HG03442 (cell line): ENCODE measurements around the gene GABRG3.

Source experiments
- ATAC-seq: cut with Tn5 transposase; IDR thresholded peaks from one replicate; pipeline ENCODE4 v1.9.1; 2021; ENCODE audit warnings: mild to moderate bottlenecking, moderate library complexity; ENCODE audit not compliant: unreplicated experiment

GABRG3 gene

DNA sequence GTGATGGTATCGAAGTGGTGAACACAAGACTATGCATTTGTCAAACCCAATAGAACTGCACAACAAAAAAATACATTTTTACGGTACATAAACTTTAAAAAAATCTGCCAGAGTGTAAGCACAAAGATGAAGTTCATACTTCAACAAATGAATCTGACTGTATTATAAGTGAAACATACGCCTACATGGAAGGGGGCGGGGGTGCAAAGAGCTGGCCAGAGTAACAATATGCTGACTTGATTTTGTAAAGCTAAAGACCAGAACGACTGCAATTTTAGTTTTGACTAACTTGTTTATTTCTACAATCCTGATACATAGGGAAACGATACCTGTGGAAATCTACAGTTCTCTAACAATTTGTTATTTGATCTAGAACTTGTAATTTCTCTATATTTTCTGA, 426.0 kb downstream of the GABRG3 start:
- ATAC-seq, result no peak

DNA sequence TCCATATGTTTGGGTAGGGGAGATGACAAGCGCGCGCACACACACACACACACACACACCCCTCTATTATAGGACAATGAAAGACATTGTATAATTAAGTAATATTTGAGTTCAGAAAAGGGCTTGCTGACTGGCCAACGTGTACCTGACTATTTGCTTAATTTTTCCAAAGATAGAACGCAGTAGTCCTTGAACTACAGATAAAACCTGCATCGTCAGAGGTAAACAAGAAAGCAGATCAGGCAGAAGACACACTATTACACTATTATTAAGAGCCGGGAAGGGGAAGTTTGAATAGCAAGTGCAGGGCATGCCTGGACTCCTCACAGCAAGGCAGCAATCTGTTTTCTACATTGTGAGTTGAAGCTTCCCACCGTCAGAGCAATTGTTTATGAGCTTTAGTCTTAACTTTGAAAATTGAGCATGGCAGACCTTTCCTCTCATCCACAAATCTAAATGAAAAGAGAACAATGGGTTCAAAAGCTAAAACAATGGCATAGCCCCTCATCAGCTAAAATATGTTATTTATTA, 427.7 kb downstream of the GABRG3 start:
- no peak for ATAC-seq

DNA sequence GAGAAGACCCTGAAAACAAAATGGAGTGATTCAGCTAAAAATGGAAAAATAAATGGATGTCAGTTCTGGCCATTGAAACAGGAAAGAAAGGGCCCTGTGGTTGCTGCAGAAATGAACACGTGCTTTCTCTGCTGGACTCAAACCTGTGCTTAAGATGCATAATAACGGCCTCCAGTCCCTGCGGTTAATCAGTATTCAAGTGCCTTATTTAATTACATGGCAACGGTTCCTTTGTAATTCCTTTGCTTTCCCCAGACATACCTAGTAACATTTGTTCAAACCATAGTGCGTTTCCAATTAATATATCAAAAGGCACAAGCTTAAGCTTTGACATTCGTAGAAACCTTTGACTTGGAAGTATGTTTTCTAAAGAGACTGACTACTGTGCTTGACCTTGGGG, 428.3 kb downstream of the GABRG3 start:
- no peak for ATAC-seq

DNA sequence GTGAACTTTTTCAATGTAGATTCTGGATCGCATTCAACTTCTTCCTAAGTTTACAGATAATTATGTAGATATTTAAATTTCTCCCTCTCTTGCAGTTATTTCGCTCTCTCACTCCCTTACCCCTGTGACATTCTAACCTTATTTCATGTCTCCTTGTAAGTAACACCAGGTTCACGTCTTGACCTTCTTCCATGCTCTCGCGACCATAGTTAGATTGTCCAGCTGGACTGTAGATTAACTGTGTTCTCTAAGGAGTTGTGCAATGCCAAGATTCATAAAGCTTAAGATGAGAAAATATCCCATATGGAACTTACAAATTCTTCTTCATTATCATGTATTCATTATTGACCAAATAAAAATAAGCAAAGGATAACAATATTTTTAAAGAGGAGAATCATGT, 430.5 kb downstream of the GABRG3 start:
- no peak for ATAC-seq

DNA sequence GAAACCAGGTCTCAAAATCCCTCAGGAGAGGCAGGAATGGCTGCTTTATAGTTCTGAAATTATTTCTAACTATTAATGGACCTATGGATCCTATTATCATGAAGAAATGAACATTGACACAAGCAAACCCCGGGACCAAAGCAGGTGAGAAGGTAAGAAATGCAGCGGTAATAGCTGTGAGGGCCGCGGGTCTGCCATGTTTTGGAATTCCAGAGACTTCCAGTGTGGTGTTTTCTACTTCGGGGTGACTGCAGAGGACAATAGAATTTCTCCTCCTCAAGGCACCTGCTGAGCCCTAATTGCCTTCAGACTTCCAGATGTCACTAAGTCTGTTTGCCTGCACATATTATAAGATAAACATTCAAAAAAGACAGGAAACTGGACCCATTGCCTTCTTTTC, 437.4 kb downstream of the GABRG3 start:
- no peak for ATAC-seq

DNA sequence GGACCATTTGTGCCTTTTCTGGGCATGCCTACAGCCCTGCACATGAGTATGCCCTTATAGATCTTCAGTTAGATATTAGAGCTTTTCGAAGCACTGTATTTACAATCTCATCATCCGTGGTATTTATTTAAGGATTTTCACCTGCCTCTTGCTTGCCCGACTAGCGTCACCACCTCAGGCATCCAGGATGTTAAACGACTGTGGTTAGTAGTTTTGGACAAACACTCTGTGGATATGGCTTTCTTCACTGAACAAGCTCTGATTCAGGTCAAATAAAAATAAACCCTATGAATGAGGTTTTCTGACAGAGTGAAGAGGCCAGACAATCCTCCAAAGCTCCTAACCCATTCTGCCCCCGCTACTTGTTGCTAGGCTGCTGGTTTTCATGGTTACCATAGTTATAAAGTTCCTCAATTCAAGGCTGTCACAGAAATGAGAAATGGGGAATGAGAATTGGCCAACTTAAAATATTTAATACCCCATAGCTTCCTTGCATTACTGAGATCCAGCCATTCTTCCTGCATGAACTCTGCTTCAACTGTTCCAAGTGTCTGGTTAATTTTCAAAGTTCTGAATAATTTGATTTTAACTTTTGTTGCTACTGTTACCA, 440.1 kb downstream of the GABRG3 start:
- no peak for ATAC-seq

DNA sequence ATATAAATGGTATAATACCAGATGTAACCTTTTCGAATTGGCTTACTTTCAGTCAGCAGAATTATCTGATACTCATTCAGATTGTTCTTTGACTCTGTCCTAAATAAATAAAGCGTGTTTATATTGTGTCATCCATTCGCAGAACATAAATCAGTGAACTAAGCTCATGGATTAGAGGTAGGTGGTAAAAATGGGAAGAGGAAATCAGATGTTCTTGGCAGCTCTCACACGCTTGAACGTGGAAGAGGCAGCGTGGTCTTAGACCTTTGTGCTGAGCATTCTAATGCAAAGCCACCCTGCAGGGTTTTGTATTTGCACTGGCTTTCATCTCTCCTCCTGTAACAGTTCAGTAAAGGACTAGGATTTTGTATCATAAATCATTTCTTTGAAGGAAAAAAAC, 441.4 kb downstream of the GABRG3 start:
- ATAC-seq, result no peak

DNA sequence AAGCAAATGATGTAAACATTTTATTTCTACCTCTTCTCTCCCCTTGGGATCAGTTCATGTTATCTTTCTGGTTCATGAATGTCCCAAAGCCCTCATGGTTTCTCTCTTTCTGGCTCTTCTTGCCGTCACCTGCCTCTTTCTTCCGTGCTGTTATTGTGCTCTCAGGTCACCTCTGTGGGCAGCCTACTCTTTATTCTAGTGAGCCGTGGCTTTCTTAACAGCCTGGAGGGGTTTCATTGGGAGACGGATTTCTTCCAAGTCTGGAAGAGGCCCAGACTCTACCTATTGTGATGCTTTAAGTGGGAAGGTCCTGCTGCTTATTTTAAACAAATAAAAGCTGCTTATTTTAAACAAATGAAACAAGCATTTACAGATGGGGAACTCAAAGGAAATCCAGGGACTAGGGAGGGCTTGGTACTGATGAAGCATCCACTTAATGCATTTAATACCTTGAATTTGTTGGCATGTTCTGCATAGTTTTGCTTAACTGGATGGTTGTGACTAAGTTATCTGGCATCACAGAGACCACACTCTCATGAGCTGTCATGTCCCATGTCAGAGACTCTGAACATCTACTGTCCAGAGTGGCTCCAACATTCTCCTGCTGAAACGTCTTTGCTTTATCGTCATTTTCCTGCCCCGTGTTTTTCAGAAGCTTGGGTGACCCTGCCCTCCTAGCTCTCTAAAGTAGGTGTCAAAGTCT, 443.3 kb downstream of the GABRG3 start:
- no peak for ATAC-seq

DNA sequence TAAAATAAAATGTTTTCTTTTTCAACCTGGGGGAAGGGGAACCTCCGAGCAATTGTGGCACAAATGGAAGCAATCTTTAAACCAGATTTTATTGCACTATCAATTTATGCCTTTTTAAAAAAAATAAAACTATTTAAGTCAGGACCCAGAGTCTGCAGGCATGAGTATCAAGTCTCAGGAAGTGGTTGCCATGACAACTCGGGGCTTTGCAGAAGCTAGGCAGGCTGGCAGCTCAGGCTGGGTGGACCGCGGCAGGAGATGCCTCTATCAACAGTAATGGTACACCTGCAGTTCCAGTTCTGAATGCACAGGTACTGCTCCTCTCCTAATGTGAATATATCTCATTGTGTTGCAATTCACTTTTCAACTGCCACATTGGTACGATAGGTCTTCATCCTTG, 447.7 kb downstream of the GABRG3 start:
- no peak for ATAC-seq

DNA sequence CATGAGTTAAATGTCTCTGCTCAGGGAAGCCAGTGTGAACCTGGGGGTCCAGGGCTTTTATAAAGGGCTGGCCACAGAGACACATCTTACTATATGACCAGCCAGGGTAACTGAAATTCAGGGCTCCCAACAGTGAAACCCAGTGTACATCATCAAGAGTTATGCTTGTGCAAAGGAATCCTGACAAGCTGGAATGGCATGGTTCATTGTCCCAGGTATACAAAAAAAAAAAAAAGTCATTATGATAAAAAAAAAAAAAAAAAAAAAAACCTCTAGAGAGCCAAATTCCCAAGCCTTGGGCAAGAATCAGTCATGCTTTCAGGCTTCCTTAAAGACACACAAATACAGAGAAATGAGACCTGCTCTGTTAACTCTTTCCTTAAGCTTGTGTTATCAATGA, 452.0 kb downstream of the GABRG3 start:
- no peak for ATAC-seq

DNA sequence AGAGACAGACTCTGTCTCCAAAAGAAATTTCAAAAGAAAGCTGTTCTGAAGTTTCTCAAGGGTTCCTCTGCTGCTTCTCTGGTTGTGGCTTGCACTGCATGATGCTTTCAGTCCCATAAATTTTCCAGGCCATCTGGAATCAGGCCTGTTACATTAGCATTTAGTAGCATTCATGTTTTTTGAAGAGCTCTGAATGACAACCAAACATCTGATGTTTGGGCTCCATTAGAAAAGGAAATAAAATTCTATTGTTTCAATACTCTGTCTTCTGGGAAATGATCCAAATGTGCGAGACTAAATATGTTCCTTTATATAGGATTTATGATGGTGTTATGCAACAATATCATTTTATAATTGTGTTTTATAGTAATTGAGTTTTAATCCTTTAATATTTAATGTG, 455.8 kb downstream of the GABRG3 start:
- ATAC-seq, result no peak

DNA sequence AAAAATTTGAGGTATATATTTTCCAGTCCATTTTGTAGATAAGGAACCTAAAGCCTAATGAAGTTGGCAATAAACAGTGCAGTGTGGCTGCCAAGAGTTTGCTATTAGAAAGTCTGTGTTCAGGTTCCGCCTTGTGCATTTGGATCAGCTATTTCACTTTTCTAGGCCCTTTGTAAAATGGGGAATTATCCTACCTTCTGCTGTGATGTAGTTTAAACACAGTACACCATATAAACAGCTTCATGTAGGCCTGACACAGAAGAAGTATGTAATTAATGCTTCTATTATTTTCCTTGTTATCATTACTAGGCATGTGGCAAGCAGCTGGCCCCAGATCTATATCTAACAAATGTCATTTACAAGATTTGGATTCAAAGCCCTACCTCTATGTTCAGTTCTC, 456.3 kb downstream of the GABRG3 start:
- no peak for ATAC-seq

DNA sequence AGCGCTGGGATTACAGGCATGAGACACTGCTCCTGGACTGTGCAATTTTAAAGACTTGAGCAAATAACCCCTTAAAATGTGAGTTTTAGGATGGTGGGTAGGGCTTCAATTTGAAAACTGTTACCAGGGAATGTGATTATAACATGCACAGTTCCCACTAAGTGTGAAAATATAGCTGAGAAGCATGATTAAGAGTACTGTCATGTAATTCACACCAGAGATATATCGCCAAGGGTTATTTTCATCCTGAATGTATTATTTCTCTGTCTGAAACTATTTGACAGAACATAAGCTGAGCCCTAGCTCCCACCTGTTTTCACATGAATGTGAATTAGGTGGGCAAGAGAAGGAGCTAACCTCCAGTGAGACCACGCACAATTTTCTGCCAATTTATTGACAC, 457.2 kb downstream of the GABRG3 start:
- ATAC-seq, result no peak

DNA sequence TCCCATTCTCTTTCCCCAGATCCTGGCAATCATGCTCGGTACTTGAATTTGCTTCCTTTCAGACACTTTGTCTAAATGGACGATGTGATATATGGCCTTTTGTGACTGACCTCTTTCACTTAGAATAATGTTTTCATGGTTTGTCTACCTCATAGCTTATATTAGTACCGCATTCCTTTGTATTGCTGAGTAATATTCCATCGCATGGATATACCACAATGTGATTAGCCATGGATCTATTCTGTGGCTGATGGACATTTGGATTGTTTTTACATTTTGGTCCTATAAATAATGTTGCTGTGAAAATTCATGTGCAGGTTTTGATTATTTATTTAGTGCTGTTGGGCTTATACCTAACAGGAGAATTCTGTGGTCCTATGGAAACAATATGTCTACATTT, 458.6 kb downstream of the GABRG3 start:
- no peak for ATAC-seq

DNA sequence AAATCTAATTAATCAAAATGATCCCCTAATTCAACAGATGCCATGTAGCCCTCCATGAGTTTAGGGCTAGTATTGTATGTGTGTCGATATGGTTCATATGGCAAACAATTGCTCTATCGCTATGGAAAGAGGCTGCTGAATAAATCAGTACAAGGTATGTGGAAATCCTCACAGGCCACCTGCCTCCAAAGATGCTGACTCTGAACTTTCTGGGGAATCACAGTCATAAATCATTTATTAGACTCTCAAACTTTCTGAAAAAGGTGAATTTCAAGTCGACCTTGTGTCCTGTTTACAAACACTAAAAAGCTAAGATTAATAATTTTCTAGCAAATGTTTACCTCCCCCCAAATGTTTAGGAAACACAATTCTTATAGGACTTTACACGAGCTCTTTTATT, 462.6 kb downstream of the GABRG3 start:
- no peak for ATAC-seq

DNA sequence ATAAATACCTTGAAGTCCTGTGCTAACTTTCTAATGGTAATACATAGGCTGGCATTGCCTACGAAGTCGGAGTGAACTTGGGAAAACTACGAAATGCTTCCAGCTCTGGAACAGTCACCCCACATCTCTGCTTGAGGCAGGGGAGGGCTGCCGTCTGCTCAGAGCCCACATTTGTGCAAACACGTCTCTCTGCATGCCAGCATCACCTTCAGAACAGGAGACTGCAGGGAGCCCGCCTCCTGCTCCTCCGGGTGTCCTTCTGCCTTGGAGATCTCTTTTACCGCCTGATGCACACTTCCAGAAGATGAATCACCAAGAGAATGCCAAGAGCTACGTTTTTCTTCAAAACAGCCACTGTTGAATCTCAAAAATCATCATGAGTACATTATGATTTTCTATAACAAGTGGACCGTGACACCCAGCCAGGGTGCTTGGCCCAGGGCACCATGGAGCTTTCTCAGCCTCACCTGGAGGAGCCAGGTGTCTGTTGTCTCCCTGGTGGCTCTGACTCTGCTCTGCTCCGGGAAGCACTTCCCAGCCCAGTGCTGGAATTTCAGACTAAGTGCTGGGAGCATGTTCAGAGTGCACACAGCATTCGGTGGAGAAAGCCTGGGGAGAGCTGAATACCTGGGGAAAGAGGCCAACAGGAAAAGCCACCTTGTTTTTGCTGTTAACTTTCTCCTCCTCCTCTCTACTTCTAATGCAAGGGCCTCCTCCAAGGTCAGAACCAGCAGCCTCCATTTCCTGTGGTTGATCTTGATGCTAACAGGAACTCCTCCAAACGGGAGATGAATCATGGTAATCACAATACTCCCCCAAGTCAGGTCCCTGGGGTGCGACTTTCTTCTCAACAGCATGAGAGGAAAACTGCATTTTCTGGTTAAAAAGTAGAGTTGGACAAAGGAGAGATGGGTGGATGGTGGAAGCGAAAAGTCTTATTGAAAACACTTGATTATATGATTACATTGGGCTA, 467.7 kb downstream of the GABRG3 start:
- ATAC-seq, result no peak

DNA sequence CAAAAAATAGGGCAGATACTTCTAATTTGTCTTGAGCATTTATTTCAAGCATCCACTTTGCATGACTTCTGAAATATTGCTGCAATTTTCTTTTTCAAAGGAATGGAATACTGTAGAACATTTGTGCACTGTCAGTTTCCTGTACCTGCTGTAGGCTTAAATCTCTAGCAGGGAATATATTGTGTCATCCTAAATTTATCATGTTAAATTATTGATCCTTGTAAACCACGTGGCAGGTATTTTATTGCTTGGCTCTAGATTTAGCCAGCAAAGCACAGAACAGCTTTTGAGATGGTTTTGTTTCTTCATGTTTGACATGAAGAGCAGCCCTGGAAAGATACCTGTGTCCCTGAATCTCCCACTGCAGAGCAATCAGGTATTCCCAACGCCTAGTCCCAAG, 470.1 kb downstream of the GABRG3 start:
- no peak for ATAC-seq

DNA sequence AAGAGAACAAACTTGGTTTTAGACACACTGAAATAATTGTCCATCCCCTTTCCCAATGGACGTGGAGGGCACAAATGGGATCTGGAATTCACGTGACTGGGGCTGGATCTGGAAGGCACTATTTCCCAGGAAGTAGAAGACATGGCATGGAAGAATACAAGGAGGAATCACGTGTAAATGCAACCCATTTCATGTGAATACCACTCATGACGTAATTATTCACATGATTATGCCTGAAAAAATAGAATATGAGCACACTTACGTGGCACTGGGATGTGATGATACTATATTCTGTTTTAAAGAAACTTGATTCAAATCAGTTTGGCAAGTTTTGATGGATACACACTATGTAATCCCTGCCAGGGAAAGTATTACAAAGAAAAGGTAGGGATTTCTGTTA, 477.3 kb downstream of the GABRG3 start:
- ATAC-seq, result no peak

DNA sequence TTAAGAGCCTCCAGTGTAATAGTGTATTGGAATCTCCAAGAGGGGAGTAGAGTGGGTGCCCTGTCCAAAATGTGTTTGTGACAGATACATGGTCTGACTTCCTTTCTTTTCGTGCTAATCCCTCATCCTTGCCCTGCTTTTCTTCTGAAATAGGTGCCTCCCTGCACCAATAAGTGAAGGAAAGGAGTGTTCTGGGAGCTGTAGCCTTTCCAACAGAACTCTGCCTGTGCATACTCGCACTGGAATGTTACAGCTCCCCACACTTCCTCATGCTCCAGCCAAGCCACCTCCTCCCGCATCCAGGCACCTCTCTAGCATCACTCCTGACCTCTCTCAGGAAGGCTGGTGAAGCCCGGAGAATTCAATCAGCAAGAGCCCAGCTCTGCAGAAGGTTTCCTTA, 478.0 kb downstream of the GABRG3 start:
- no peak for ATAC-seq

DNA sequence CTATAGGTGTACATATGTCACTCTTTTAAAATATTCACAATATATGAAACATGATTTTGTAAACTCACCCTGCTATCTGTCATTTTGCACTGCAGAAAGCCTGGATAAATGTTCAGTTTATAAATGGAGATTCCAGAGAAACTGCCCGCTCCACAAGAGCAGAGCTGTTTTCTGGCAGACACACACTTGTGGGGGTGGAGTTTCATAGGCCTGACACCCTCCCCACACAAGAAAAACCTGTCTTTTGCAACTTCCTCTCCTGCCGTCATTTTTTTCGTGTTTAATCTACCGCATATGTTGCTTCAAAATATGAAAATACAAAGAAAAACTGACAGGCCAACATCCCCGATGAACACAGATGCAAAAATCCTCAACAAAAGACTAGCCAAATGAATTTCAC, 479.0 kb downstream of the GABRG3 start:
- ATAC-seq, result no peak

DNA sequence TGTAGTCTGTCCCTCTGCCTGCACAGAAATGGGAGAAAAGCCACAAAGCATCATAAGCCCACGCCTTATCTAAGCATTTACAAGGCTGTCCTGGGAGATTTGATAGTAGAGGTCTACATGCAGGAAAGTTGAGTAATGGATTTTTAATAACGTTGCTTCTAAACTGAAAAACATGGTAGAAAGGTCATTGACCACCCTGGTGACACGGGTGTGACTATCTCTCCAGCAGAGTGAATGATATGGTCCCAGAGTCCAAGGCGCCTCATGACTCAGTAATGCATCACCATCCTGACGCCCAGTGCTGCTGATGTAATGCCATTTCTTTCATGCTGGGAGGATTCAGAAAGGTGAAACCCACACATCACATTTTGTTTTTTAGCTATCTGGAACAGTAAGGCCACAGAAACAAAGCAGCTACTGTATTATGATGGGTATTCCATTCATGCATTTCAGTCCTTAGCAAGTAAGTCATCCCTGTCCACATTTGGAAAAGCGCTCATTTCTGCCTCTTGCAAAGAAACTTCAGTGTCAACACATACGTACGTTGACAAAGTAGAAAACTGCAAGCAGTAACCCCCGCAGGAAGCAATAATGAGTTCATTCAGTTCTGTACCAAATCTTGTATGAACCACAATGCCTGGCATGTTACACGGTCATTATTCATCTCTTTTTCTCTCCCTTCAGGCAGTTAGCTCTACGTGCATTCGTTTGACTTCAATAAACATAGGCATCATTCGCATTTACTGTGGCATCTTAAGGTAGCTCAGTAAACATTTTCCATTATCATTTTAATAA, 483.5 kb downstream of the GABRG3 start:
- no peak for ATAC-seq
